IMR-90 (cell line): Measurements from ENCODE around the gene AIMP1. TPM values are rescaled to one million over a fixed set of nuclear protein-coding genes. Genes with fewer than 3 reads are reported as not detected.

Experiments used
- ATAC-seq: fragments of 200-7000 bp; cut with Tn5 transposase; 2 replicates; pipeline ENCODE4 v1.9.1; 2020; ENCODE audit warnings: low read depth, mild to moderate bottlenecking, moderate library complexity
- BruUV-seq: library from RNA; stranded (reverse); fragments of 400-500 nt; replicated peaks from 2 replicates; lab custom pipeline; 2021; lab: Mats Ljungman, UMichigan
- CTCF ChIA-PET: fragments of 300-600 bp; formaldehyde crosslinking; extraction: SDS; loops from one replicate; lab custom pipeline; 2021; ENCODE audit warnings: antibody characterized with exemption; lab: Yijun Ruan, JAX
- POLR2A ChIA-PET: fragments of 300-600 bp; sonication (Branson Sonifier 250); formaldehyde crosslinking; loops from one replicate; lab custom pipeline; 2022; ENCODE audit warnings: antibody characterized with exemption; ENCODE audit not compliant: unreplicated experiment; lab: Charles Lee
- DNase-seq: peaks from one replicate; pipeline ENCODE4 v3.0.0; 2013
- H2AFZ ChIP-seq: replicated peaks from 2 replicates; pipeline ENCODE3; 2013; ENCODE audit warnings: low read length, mild to moderate bottlenecking; ENCODE audit not compliant: poor library complexity
- H2AK5ac ChIP-seq: 2 replicates; pipeline ENCODE4 v1.6.1; 2013; ENCODE audit warnings: low read depth, low read length, inconsistent platforms
- H2AK9ac ChIP-seq: replicated peaks from 2 replicates; pipeline ENCODE3; 2013; ENCODE audit warnings: mild to moderate bottlenecking, low read depth, low read length, moderate library complexity; ENCODE audit not compliant: poor library complexity
- H2BK120ac ChIP-seq: 2 replicates; pipeline ENCODE4 v1.6.1; 2013; ENCODE audit warnings: low read depth, low read length, inconsistent platforms
- H2BK15ac ChIP-seq: 3 replicates; pipeline ENCODE4 v1.6.1; 2013; ENCODE audit warnings: low read depth, low read length, inconsistent platforms
- H2BK20ac ChIP-seq: 2 replicates; pipeline ENCODE4 v1.6.1; 2013; ENCODE audit warnings: low read depth, mild to moderate bottlenecking, inconsistent platforms, low read length, moderate library complexity
- H2BK5ac ChIP-seq: 2 replicates; pipeline ENCODE4 v1.6.1; 2013; ENCODE audit warnings: mild to moderate bottlenecking, low read depth, low read length, inconsistent platforms; ENCODE audit not compliant: poor library complexity, severe bottlenecking
- H3K14ac ChIP-seq: replicated peaks from 2 replicates; pipeline ENCODE4 v1.6.1; 2013; ENCODE audit warnings: low read depth, low read length, inconsistent platforms
- H3K18ac ChIP-seq: 2 replicates; pipeline ENCODE4 v1.6.1; 2013; ENCODE audit warnings: low read depth, low read length, control low read depth
- H3K23ac ChIP-seq: 2 replicates; pipeline ENCODE4 v1.6.1; 2013; ENCODE audit warnings: low read depth, low read length, inconsistent platforms
- H3K27ac ChIP-seq: 2 replicates; pipeline ENCODE4 v1.5.1; 2013; ENCODE audit warnings: mild to moderate bottlenecking, control low read depth, low read length; ENCODE audit not compliant: insufficient read depth
- H3K27me3 ChIP-seq: 2 replicates; pipeline ENCODE4 v1.6.1; 2013; ENCODE audit warnings: low read length; ENCODE audit not compliant: control insufficient read depth, insufficient read depth
- H3K36me3 ChIP-seq: 2 replicates; pipeline ENCODE4 v1.6.1; 2013; ENCODE audit warnings: low read length, mixed read lengths; ENCODE audit not compliant: control insufficient read depth, insufficient read depth
- H3K4ac ChIP-seq: 2 replicates; pipeline ENCODE4 v1.6.1; 2013; ENCODE audit warnings: low read depth, low read length, inconsistent platforms
- H3K4me1 ChIP-seq: 2 replicates; pipeline ENCODE4 v1.6.1; 2013; ENCODE audit warnings: low read length, mixed read lengths; ENCODE audit not compliant: control insufficient read depth, insufficient read depth
- H3K4me2 ChIP-seq: 2 replicates; pipeline ENCODE4 v1.6.1; 2013; ENCODE audit warnings: low read depth, mild to moderate bottlenecking, control low read depth, low read length, moderate library complexity
- H3K4me3 ChIP-seq: 2 replicates; pipeline ENCODE4 v1.5.1; 2013; ENCODE audit warnings: low read depth, mild to moderate bottlenecking, control low read depth, low read length, moderate library complexity; ENCODE audit not compliant: insufficient read depth
- H3K56ac ChIP-seq: 2 replicates; pipeline ENCODE4 v1.6.1; 2013; ENCODE audit warnings: low read length, inconsistent platforms; ENCODE audit not compliant: insufficient read depth; ENCODE audit errors: extremely low read depth
- H3K79me1 ChIP-seq, 2 experiments: 2 replicates each; pipeline ENCODE4 v1.6.1; 2013; ENCODE audit warnings: low read length in 2 of 2, inconsistent platforms in 1 of 2, low read depth in 1 of 2
- H3K9ac ChIP-seq: 2 replicates; pipeline ENCODE4 v1.6.1; 2013; ENCODE audit warnings: low read depth, low read length, control low read depth
- H3K9me1 ChIP-seq: 2 replicates; pipeline ENCODE4 v1.6.1; 2013; ENCODE audit warnings: low read length, inconsistent platforms; ENCODE audit not compliant: insufficient read depth
- H3K9me3 ChIP-seq: 2 replicates; pipeline ENCODE4 v1.6.1; 2013; ENCODE audit warnings: low read length; ENCODE audit not compliant: control insufficient read depth, insufficient read depth
- H4K20me1 ChIP-seq: 2 replicates; pipeline ENCODE4 v1.6.1; 2013; ENCODE audit warnings: low read length, inconsistent platforms; ENCODE audit not compliant: insufficient read depth
- H4K5ac ChIP-seq: 2 replicates; pipeline ENCODE4 v1.6.1; 2013; ENCODE audit warnings: mild to moderate bottlenecking, low read depth, low read length, control low read depth
- H4K8ac ChIP-seq, 2 experiments: 2 replicates each; pipeline ENCODE4 v1.6.1; 2013; ENCODE audit warnings: low read depth in 2 of 2, low read length in 2 of 2, control low read depth in 1 of 2, inconsistent platforms in 1 of 2
- H4K91ac ChIP-seq: 2 replicates; pipeline ENCODE4 v1.6.1; 2013; ENCODE audit warnings: low read depth, low read length, inconsistent platforms; ENCODE audit not compliant: insufficient read depth
- BHLHE40 ChIP-seq: fragments of 150-350 bp; IDR thresholded peaks from 2 replicates; pipeline ENCODE4 v1.6.1; 2016; ENCODE audit warnings: mild to moderate bottlenecking, low read depth, low read length
- CEBPB ChIP-seq: IDR thresholded peaks from 2 replicates; pipeline ENCODE4 v1.6.1; 2012; ENCODE audit warnings: low read depth, low read length, improper control_type of control experiment
- CHD1 ChIP-seq: IDR thresholded peaks from 2 replicates; pipeline ENCODE4 v1.6.1; 2012; ENCODE audit warnings: low read depth, low read length, improper control_type of control experiment
- ELK1 ChIP-seq: fragments of 150-350 bp; IDR thresholded peaks from 2 replicates; pipeline ENCODE4 v1.6.1; 2016; ENCODE audit warnings: low read depth, mild to moderate bottlenecking, low read length, moderate library complexity, borderline replicate concordance
- FOS ChIP-seq: fragments of 150-350 bp; IDR thresholded peaks from 2 replicates; pipeline ENCODE4 v1.6.1; 2016; ENCODE audit warnings: low read depth, low read length
- MAZ ChIP-seq: IDR thresholded peaks from 2 replicates; pipeline ENCODE4 v1.6.1; 2012; ENCODE audit warnings: low read depth, mild to moderate bottlenecking, low read length, improper control_type of control experiment, moderate library complexity, borderline replicate concordance
- POLR2A ChIP-seq: IDR thresholded peaks from 2 replicates; pipeline ENCODE4 v1.6.1; 2012; ENCODE audit warnings: mild to moderate bottlenecking, low read depth, low read length
- RCOR1 ChIP-seq: IDR thresholded peaks from 2 replicates; pipeline ENCODE4 v1.6.1; 2012; ENCODE audit warnings: mild to moderate bottlenecking, low read length, improper control_type of control experiment; ENCODE audit not compliant: insufficient replicate concordance
- SMC3 ChIP-seq: fragments of 150-350 bp; IDR thresholded peaks from 2 replicates; pipeline ENCODE4 v1.6.1; 2016; ENCODE audit warnings: low read depth, mild to moderate bottlenecking, antibody characterized with exemption, low read length, moderate library complexity
- USF2 ChIP-seq: fragments of 150-350 bp; IDR thresholded peaks from 2 replicates; pipeline ENCODE4 v1.6.1; 2017; ENCODE audit warnings: mild to moderate bottlenecking, antibody characterized with exemption, low read length, low read depth
- WGBS, 2 experiments: methylation state at CpG; one replicate each; pipeline versions ENCODE4 v1.1.5 to v1.1.7; 2013; ENCODE audit warnings: missing lambda C conversion rate in 2 of 2; ENCODE audit not compliant: insufficient read length in 1 of 2; ENCODE audit errors: extremely low coverage in 2 of 2; 5-methylcytosine and 5-hydroxymethylcytosine counted together
- dilution Hi-C: fragments of 300-500 bp; cut with HindIII; formaldehyde crosslinking; loops from one replicate; pipeline ENCODE4 v1.14.3; 2018; ENCODE audit warnings: low sequenced_read_pairs; ENCODE audit not compliant: unreplicated experiment
- in situ Hi-C: fragments of 300-500 bp; cut with MboI; formaldehyde crosslinking; loops from 3 replicates; pipeline ENCODE4 v1.14.3; 2019; ENCODE audit warnings: low sequenced_read_pairs, inconsistent platforms, mixed read lengths
- intact Hi-C: fragments of 100-400 bp; cut with micrococcal nuclease; formaldehyde crosslinking; loops from 2 replicates; pipeline ENCODE4 v1.10.0; 2022
- polyA plus RNA-seq, 3 experiments: library from polyadenylated mRNA; depleted of rRNA; stranded (reverse); fragments of >200 nt; gene quantifications; 2 replicates each; pipeline ENCODE4 v1.2.3, GENCODE V29; 2012; ENCODE audit warnings: low replicate concordance in 1 of 3
- total RNA-seq: library from RNA; depleted of rRNA; stranded (reverse); fragments of >200 nt; gene quantifications from 2 replicates; pipeline ENCODE4 v1.2.3, GENCODE V29; 2012

AIMP1 gene
- total and polyA plus RNA-seq, 2 of the 4 experiments (the other 2 are of a cell fraction): 11.8 to 21.4 TPM

GRCh38 chr4:106336618-106337017 lies 20.3 kb downstream of the AIMP1 start:
- no peak overlapping the region for H2BK20ac ChIP-seq
- intact Hi-C loops: no loop called here

More at GRCh38 chr4:106336618-106337017, 20.3 kb downstream of the AIMP1 start:
- WGBS, 2 experiments: no CpG with 5 or more reads among the region's 3 CpGs
- Histone ChIP-seq H3K56ac (no peak overlapping the region), H3K27me3 (no peaks in the 10 kb centered on the region), H4K20me1 (no peaks in the 10 kb centered on the region), H3K9me3 (no peaks in the 10 kb centered on the region; the same call in 1 of the 2 replicates), H3K27ac (no peak overlapping the region), H2BK120ac (no peak overlapping the region), H3K36me3 (peaks cover 19% of the 10 kb centered on the region), H2AFZ (no peak overlapping the region), H3K4me2 (no peak overlapping the region), H3K4ac (no peak overlapping the region), H3K23ac (no peak overlapping the region), H3K4me1 (no peaks in the 10 kb centered on the region), H2AK5ac (no peak overlapping the region), H3K9ac (no peak overlapping the region), H4K5ac (no peak overlapping the region), H3K18ac (no peak overlapping the region), H3K14ac (no peak overlapping the region), H2AK9ac (no peak overlapping the region), H3K4me3 (no peak overlapping the region), H2BK15ac (no peak overlapping the region), H2BK5ac (no peak overlapping the region), H4K8ac (no peak overlapping the region), H4K91ac (no peak overlapping the region), H3K79me1 (peaks cover 6 to 7% of the 10 kb centered on the region in 2 experiments; a peak in 2 of 4 replicates), H3K9me1 (no peaks in the 10 kb centered on the region)
- dilution Hi-C loops: no loop called here
- ChIA-PET CTCF (interaction anchor here (0.6 kb wide), 1 partner anchor 91 kb away, joined by 6 read pairs; no protein-coding TSS in a partner anchor), POLR2A (no interaction called here)
- no TSS peak for BruUV-seq
- ATAC-seq (no peak), DNase-seq (no peak)
- in situ Hi-C loops: no loop called here
- TF ChIP-seq BHLHE40 (no peak), MAZ (no peak), CEBPB (no peak), RCOR1 (no peak), USF2 (no peak), ELK1 (no peak), SMC3 (no peak), FOS (no peak), POLR2A (no peak), CHD1 (no peak)
